ENCODE results near the gene MRPS15.

Gene MRPS15

GRCh38 chr1:36456391-36456928, 7.7 kb downstream of the MRPS15 start:
- no peak for DNase-seq

- DNase-seq = no peak
These were observed 8.8 kb downstream of the MRPS15 start for GRCh38 chr1:36455386-36455785.

DNA sequence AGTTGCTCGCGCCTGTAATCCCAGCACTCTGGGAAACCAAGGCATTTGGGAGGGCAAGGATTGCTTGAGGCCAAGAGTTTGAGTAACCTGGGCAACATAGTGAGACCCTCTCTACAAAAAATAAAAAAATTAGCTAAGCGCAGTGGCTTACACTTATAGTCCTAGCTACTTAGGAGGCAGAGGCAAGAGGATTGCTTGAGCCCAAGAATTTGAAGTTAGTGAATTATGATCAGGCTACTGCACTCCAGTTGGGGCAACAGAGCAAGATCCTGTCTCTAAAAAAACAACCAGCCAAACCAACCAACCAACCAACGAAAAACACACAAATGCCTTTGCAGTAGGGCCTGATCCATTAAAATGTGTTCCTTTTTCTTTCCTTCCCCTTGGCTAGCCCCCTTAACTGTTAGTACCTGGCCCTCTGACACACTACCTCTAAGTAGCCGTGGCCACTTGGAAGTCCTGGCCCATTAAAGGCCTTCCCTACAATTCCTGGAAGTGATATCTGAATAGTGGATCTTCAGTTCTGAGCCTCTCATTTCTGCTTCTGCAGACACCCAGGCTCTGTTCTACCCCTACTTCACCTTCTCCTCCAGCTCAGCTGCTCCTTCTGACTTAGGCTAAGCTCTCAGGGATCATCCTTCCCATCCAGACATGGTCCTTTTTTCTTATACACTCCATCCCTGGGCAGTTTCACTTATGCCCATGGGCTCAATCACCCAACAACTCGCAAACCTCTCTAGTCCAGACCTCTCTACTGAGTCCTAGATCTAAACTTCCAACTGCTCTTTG, 10.4 kb downstream of the MRPS15 start:
- no peak for DNase-seq

DNA sequence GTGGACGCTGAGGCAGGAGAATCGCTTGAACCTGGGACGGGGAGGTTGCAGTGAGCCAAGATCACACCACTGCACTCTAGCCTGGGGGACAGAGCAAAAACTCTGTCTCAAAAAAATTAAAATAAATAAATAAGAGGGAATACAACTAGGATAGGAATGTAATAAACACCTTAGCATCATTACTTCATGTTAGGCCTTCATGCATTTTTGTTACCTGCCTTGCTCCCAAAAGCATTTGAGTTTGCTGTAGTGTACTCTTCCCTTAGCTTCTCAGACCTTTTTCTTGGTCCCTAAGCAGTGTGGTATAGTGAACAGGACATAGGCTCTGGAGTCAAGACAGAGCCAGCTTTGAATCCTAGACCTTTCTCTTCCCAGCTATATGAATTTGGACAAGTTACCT, 11.1 kb downstream of the MRPS15 start:
- DNase-seq = no peak

- DNase-seq = no peak
These were observed 13.3 kb downstream of the MRPS15 start for GRCh38 chr1:36450919-36451305.

- no peak for DNase-seq
These were observed 13.8 kb downstream of the MRPS15 start, which contains the start of gene OSCP1 for GRCh38 chr1:36450270-36450918. Gene OSCP1 (minus strand): TSS chr1:36450451. CDS start chr1:36450369, 82 bp downstream.

DNA sequence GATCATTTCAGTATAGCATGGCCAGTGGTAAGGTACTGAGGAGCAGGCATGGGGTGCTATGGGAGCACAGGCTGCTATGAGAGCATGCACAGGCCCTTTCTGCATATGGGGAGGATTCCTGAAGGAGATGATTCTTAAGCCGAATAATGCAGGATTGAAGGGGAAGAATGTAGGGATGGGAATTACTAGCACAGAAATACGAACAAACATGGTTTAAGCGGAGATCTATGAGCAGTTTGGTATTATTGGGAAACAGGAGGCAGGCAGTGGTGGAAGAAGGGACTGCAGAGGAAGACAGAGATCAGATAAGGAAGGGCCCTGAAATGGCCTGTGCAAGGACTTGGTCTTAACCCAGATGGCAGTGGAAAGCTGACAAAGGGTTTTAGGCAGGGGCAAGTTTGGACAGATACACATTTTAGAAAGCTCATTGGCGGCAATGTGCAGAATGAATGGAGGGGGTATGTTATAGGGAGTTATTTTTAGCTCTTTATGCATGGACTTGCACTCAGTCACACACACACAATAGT, 15.6 kb downstream of the MRPS15 start:
- DNase-seq = no peak

DNA sequence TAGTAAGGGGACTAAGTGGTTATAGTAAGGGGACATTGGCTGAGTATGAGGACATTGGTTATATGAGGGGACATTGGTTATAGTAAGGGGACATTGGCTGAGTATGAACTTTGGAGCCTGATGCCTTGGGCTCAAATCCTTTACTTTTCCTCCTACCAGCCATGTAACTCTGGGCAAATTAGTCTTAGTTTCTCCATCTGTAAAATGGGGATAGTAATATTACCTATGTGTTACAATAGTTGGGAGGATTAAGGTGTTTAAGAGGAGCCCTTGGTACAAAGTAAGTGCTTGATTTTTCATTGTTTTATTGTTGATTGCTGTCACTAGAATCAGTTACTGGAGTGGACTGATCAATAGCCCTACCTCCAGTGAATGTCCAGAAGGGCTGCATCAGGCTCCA, 16.7 kb downstream of the MRPS15 start:
- no peak for DNase-seq

- DNase-seq = no peak
These were observed 17.4 kb downstream of the MRPS15 start for GRCh38 chr1:36446746-36447145.

DNA sequence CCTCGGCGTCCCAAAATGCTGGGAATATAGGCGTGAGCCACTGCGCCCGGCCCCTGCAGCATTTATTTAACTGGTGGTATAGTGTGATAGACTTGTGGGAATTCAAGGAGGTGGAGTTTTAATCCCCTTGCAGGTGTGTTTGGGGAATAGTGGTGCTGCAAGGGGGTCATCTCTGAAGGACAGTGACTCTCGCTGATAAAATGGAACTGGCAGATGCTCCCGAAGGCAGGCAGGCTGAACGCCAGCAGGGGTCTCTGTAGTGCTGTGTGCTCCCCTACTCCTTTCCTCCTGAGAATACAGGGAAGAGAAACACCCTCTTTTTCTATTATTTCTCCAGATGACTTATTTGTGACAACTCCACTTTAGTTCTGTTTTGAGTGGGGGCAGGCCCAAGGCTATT, 17.9 kb downstream of the MRPS15 start:
- DNase-seq = no peak

DNA sequence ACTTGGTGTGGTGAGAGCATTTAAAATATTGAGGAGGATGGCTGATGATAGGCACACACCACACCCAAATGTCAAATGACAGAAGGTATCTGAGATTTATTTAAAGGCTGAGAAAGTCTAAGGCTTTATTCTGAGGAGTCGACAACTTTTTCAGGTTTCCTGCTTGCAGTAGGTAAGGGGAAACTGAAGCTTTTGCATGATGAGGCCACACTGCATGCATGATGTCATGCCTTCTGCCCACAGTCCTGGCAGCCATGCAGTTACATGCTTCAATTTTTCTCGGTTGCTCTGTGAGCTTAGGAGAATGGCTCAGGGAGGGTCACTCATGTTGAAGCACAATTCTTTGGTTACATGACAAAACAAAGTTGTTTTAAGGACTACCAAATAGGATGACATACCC, 20.9 kb downstream of the MRPS15 start:
- no peak for DNase-seq

GRCh38 chr1:36442337-36442736, 21.8 kb downstream of the MRPS15 start:
- no peak for DNase-seq

GRCh38 chr1:36440646-36441045, 23.5 kb downstream of the MRPS15 start:
- no peak for DNase-seq

GRCh38 chr1:36440044-36440443, 24.1 kb downstream of the MRPS15 start:
- DNase-seq = no peak

- no peak for DNase-seq
These were observed 25.5 kb downstream of the MRPS15 start for GRCh38 chr1:36438715-36439114.

- no peak for DNase-seq
These were observed 27.4 kb downstream of the MRPS15 start for GRCh38 chr1:36436821-36437220.

- no peak for DNase-seq
These were observed 31.1 kb downstream of the MRPS15 start for GRCh38 chr1:36433102-36433501.

- DNase-seq = no peak
These were observed 31.6 kb downstream of the MRPS15 start for GRCh38 chr1:36432616-36433015.

- DNase-seq = no peak
These were observed 38.4 kb downstream of the MRPS15 start for GRCh38 chr1:36425791-36426190.

- no peak for DNase-seq
These were observed 42.5 kb downstream of the MRPS15 start for GRCh38 chr1:36421649-36422048.

DNA sequence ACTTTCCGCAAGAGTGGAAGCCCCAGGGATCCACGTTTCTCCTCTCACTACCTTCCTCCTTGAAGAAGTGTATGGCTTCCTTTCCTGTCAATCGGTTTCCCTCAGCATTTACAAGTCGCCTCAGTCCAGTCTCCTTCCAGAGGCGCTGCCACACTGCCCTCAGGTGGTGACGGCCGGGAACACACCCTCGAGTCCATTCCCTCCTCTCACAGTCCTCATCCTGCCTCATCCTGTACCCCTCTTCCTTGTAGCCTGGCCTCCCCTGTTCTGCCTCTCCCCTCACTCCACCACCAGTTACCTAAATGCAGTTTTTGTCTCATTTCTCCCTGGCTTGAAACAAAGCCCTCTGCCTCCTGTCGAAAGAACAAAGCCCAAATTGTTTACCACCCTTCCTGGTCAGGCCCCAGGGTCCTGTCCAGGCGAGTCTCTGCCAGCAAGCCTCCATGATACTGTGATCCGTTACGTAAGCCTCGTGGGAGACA, 43.3 kb downstream of the MRPS15 start:
- peak; percentile 84 for DNase-seq

DNA sequence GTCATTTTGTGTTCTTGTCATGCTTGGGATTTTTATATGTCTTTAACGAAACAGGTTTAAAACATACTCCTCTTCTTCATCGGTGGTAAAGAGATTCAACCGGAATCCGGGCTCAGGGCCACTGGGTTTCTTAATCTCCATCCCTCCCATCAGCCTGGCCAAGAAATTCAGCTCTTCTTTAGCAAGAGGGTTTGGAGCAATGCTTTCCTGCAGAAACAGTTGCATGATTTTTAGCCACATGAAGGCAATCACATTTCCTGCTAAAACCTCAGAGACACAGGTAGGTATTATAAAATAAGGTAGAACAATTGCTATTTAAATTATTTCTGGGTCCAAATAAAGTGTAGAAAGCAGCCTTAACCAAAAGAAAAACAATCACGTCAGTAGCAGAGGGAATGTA, 43.8 kb downstream of the MRPS15 start:
- DNase-seq = no peak

DNA sequence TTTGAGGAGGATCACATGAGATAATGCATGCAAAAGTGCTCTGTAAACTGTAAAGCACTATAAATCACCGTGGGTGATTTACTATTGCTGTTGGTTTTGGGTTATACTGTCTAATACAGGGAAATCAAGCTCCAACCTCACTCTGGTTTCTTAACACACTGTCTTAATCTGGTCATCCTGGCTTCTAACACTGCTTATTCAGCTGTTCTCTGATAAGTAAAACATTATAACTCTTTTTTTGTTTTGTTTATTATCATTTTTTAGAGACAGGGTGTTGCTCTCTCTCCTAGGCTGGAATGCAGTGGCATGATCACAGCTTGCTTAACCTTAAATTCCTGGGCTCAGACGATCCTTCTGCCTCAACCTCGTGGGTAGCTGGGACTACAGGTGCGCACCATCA, 44.6 kb downstream of the MRPS15 start:
- DNase-seq = no peak

GRCh38 chr1:36419140-36419539, 45.0 kb downstream of the MRPS15 start:
- DNase-seq = no peak

Data from KG1 (cell line).